ENCODE measurements around the gene ADAMTSL1.
"Not testable (repeated sequence)": the region's sequence is repeated elsewhere in the genome, so short reads cannot be mapped to it uniquely, and the experiment has no call there.

The ADAMTSL1 gene

GRCh38 chr9:18826248-18826647 is 352.3 kb downstream of the ADAMTSL1 start:
- DNase-seq, result peak; percentile 46

GRCh38 chr9:18829066-18829465 is 355.1 kb downstream of the ADAMTSL1 start:
- no peak for DNase-seq

- DNase-seq, result peak; percentile 29
These were observed 355.9 kb downstream of the ADAMTSL1 start for GRCh38 chr9:18829873-18830272.

- DNase-seq, result no peak
These were observed 360.9 kb downstream of the ADAMTSL1 start for GRCh38 chr9:18834740-18835361.

GRCh38 chr9:18837402-18837801 is 363.4 kb downstream of the ADAMTSL1 start:
- DNase-seq, result no peak

- no peak for DNase-seq
These were observed 373.8 kb downstream of the ADAMTSL1 start for GRCh38 chr9:18847576-18848275.

GRCh38 chr9:18848657-18849056 is 374.7 kb downstream of the ADAMTSL1 start:
- no peak for DNase-seq

- DNase-seq, result no peak
These were observed 375.3 kb downstream of the ADAMTSL1 start for GRCh38 chr9:18849270-18849669.

- no peak for DNase-seq
These were observed 376.1 kb downstream of the ADAMTSL1 start for GRCh38 chr9:18849890-18850677.

- DNase-seq, result no peak
These were observed 377.3 kb downstream of the ADAMTSL1 start for GRCh38 chr9:18851069-18851795.

GRCh38 chr9:18855656-18856055 is 381.7 kb downstream of the ADAMTSL1 start:
- DNase-seq, result no peak

GRCh38 chr9:18857334-18857733 is 383.4 kb downstream of the ADAMTSL1 start:
- DNase-seq, result no peak

GRCh38 chr9:18857769-18858168 is 383.8 kb downstream of the ADAMTSL1 start:
- no peak for DNase-seq

GRCh38 chr9:18861609-18862544 is 387.9 kb downstream of the ADAMTSL1 start:
- DNase-seq, result no peak

GRCh38 chr9:18863791-18864190 is 389.8 kb downstream of the ADAMTSL1 start:
- no peak for DNase-seq

GRCh38 chr9:18864516-18864915 is 390.6 kb downstream of the ADAMTSL1 start:
- no peak for DNase-seq

GRCh38 chr9:18865542-18865941 is 391.6 kb downstream of the ADAMTSL1 start:
- no peak for DNase-seq

GRCh38 chr9:18866121-18866831 is 392.3 kb downstream of the ADAMTSL1 start:
- DNase-seq, result no peak

- DNase-seq, result no peak
These were observed 395.8 kb downstream of the ADAMTSL1 start for GRCh38 chr9:18869725-18870124.

- DNase-seq, result no peak
These were observed 400.1 kb downstream of the ADAMTSL1 start for GRCh38 chr9:18874069-18874468.

GRCh38 chr9:18874990-18875389 is 401.0 kb downstream of the ADAMTSL1 start:
- DNase-seq, result not testable (repeated sequence)
